Measurements from ENCODE around the gene FAM222B.
"Not testable (repeated sequence)": the region's sequence is repeated elsewhere in the genome, so short reads cannot be mapped to it uniquely, and the experiment has no call there.

The FAM222B gene

DNA sequence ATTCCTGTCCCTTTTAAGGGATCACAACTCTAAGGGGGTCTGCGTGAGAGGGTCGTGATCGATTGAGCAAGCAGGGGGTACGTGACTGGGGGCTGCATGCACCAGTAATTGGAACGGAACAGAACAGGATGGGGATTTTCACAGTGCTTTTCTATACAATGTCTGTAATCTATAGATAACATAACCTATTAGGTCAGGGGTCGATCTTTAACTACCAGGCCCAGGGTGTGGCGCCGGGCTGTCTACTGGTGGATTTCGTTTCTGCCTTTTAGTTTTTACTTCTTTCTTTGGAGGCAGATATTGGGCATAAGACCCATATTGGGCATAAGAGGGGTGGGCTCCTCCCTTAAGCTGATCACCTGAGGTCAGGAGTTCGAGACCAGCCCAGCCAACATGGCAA, 6.0 kb downstream of the FAM222B start:
- not testable (repeated sequence) for DNase-seq (ENCODE audit: low spot score)

DNA sequence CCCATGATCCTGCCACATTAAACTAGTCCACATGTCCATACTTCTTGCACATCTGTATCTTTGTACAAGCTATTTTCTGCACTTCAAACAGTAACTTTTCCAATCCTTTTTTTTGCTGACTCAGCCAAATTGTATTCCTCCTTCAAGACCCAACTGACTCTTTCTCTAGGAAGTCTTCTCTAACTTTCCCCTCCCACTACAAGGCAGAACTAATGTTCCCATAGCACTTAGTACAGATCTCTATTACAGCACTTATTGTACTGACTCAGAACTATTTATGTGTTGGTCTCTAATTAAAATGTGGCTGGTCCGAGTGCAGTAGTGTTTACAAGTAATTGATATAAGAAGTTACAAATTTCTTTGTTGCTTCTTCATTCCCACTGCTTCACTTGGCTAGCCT, 8.2 kb downstream of the FAM222B start:
- DNase-seq (ENCODE audit: low spot score) = no peak

- no peak for DNase-seq (ENCODE audit: low spot score)
These were observed 14.1 kb downstream of the FAM222B start for GRCh38 chr17:28828294-28829040.

GRCh38 chr17:28827672-28828071, 14.9 kb downstream of the FAM222B start:
- no peak for DNase-seq (ENCODE audit: low spot score)

- DNase-seq (ENCODE audit: low spot score) = no peak
These were observed 23.0 kb downstream of the FAM222B start for GRCh38 chr17:28819582-28819981.

- no peak for DNase-seq (ENCODE audit: low spot score)
These were observed 23.8 kb downstream of the FAM222B start for GRCh38 chr17:28818819-28819221.

DNA sequence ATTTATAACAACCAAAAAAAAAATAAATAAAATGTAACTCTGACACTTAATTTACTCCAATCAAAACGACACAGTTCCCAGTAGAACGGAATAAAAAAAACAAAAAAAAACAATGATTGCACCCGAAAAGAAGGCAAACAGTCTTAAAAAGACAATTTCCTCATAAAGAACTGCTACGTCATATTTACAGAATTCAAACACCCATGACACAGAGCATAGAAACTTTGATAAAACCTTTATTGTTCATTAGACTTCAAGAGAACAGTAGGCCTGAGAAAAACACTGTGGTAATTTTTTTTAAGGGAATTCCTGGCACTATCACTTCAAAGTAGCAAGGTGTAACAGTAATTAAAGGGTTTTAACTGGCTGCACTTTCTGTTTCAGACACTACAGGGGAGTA, 26.1 kb downstream of the FAM222B start:
- DNase-seq (ENCODE audit: low spot score) = no peak

DNA sequence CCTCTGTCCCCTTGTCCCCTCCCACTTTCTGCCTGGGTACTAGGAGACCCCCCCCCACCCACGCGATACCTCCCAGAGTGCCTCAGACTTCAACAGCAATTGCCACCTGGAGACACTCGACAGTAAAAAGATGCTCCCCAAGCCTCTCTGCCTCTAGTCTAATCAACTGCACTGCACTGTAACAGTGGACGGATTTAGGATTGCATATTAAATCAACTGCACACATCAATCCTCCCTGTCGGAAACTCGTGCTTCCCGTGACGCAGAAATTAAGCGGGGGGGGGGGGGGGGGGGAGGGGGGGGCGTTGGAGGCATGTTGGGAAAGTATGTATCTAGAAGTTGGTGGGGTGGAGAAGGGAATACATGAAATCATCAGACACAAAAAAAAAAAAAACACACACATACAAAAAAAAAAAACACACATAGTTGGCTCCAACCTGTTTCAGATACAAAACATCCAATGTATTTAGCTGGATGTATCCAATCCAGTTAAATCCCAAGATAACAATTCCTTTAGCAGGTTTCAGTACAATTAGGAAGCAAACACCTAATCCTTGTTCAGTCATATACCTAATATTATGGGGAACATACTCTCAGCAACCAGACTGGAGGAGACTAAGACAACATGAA, 29.7 kb downstream of the FAM222B start:
- DNase-seq (ENCODE audit: low spot score) = peak; percentile 90

GRCh38 chr17:28812091-28812747, 30.4 kb downstream of the FAM222B start:
- peak; percentile 97 for DNase-seq (ENCODE audit: low spot score)

GRCh38 chr17:28811651-28812090, 30.9 kb downstream of the FAM222B start:
- no peak for DNase-seq (ENCODE audit: low spot score)

DNA sequence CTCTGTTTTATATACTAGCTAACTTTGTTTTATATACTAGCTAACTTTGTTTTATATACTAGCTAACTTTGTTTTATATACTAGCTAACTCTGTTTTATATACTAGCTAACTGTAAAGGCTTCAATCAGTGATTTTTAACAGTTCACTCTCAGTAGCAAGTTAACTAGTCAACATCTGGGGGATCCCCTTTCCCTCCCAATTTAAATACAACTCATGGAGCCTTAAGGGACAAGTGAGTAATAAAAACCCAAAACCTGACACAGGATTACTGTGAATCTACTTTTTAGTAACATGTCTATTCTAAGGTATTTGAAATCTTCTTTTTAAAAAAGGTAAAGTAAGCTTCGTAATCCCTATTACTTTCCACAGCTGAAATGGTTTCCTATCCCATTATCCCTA, 32.2 kb downstream of the FAM222B start:
- no peak for DNase-seq (ENCODE audit: low spot score)

- DNase-seq (ENCODE audit: low spot score) = no peak
These were observed 34.5 kb downstream of the FAM222B start for GRCh38 chr17:28807925-28808634.

- no peak for DNase-seq (ENCODE audit: low spot score)
These were observed 46.5 kb downstream of the FAM222B start for GRCh38 chr17:28796062-28796461.

- not testable (repeated sequence) for DNase-seq (ENCODE audit: low spot score)
These were observed 47.6 kb downstream of the FAM222B start for GRCh38 chr17:28794846-28795441.

DNA sequence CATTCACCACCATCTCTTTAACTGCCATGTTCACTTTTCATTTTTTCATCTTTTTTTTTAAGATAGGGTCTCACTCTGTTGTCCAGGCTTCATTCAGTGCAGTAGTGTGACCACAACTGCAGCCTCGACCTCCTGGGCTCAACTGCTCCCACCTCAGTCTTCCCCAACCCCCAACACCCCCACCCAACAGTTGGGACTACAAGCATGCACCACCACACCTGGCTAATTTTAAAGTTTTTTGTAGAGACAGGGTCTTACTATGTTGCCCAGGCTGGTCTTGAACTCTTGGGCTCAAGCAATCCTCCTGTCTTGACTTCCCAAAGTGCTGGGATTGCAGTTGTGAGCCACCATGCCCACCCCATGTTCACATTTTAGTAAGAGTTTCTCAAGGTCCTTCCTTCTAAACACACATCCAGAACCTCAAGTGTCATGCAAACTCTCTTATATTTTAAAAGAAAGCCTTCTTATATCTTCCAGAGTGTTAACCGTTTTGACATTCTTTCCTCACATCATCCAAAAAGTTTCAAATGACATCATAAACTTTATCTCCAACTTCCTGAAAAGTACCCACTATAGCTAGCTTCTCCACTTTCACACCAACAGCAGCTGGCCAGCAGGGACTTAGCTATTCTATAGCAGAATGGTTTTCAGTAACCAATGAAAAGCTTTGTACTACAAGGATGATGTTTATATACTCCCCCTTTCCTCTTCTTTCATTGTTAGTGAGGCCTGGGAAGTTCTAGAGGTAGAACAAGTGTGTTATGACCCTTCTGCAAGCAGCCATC, 49.5 kb downstream of the FAM222B start:
- peak; percentile 37 for DNase-seq (ENCODE audit: low spot score)

DNA sequence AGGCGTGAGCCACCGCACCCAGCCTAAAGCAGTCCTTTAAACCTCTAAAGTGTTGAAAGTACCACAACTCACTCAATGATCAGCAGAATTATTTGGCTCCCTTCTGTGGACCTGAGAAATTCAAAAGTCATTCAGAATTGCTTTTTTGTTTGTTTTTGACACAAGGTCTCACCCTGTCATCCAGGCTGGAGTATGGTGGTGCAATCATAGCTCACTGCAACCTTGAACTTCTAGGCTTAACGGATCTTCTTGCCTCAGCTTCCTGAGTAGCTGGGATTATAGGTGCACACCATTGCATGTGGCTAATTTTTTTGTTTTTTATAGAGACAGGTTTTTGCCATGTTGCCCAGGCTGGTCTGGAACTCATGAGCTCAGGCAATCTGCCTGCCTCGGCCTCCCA, 54.5 kb downstream of the FAM222B start:
- no peak for DNase-seq (ENCODE audit: low spot score)

GRCh38 chr17:28783161-28783560, 59.4 kb downstream of the FAM222B start:
- no peak for DNase-seq (ENCODE audit: low spot score)

DNA sequence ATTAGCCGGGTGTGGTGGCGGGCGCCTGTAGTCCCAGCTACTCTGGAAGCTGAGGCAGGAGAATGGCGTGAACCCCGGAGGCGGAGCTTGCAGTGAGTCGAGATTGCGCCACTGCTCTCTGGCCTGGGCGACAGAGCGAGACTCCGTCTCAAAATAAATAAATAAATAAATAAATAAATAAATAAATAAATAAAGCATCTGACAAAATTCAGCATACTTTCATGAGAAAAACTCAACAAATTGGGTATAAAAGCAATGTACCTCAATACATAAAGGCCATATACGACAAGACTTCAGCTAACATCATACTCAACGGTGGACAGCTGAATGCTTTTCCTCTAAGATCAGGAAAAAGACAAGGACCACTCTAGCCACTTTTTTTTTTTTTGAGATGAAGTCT, 63.0 kb downstream of the FAM222B start:
- DNase-seq (ENCODE audit: low spot score) = not testable (repeated sequence)

- no peak for DNase-seq (ENCODE audit: low spot score)
These were observed 65.4 kb downstream of the FAM222B start for GRCh38 chr17:28777178-28777577.

GRCh38 chr17:28774206-28774605, 68.4 kb downstream of the FAM222B start:
- no peak for DNase-seq (ENCODE audit: low spot score)

- DNase-seq (ENCODE audit: low spot score) = no peak
These were observed 68.9 kb downstream of the FAM222B start for GRCh38 chr17:28773736-28774135.

Data from NAMALWA (cell line).